Body of pancreas (tissue), 4 donors: ENCODE measurements around the gene ARL8B. TPM values are rescaled to one million over a fixed set of nuclear protein-coding genes. Genes with fewer than 3 reads are reported as not detected.
"Not testable (repeated sequence)": the region's sequence is repeated elsewhere in the genome, so short reads cannot be mapped to it uniquely, and the experiment has no call there.

Experiments used
- ATAC-seq: fragments of 150-250 bp; one replicate; pipeline ENCODE4 v1.9.1; 2016
- DNase-seq, 4 donors: peaks; one replicate each; pipeline ENCODE4 v3.0.0-alpha.2; 2019
- H3K27ac ChIP-seq, 4 donors: fragments of 200-600 bp; sonication (generic); 1 replicate in 3 of 4; 2 replicates in 1 of 4; pipeline versions ENCODE4 v1.5.1 to v1.6.1; 2016 to 2019; ENCODE audit warnings: mild to moderate bottlenecking in 1 of 4, mixed read lengths in 1 of 4, moderate library complexity in 1 of 4
- H3K27me3 ChIP-seq, 2 donors: fragments of 200-600 bp; sonication (generic); one replicate each; pipeline ENCODE4 v1.6.0; 2016; ENCODE audit warnings: mild to moderate bottlenecking in 1 of 2
- H3K36me3 ChIP-seq, 2 donors: fragments of 200-600 bp; sonication (generic); replicated peaks in 1 of 2; 2 replicates each; pipeline ENCODE4 v1.5.1; 2016; ENCODE audit warnings: low read depth in 2 of 2; ENCODE audit not compliant: insufficient read depth in 1 of 2
- H3K4me1 ChIP-seq: fragments of 200-600 bp; sonication (generic); one replicate; pipeline ENCODE4 v1.6.0; 2016
- H3K4me3 ChIP-seq, 2 donors: fragments of 200-600 bp; sonication (generic); 1 replicate in 1 of 2; 2 replicates in 1 of 2; pipeline ENCODE4 v1.5.1; 2016 to 2019
- H3K9me3 ChIP-seq, 3 donors: fragments of 200-600 bp; sonication (generic); 1 replicate in 2 of 3; 2 replicates in 1 of 3; pipeline ENCODE4 v1.5.1; 2016
- CTCF ChIP-seq, 7 experiments: fragments of 450-650 bp in 4 of 7; fragments of 200-600 bp in 3 of 7; sonication (generic) in 3 of 7; IDR thresholded peaks; one replicate each; pipeline ENCODE4 v1.5.1; 2016 to 2019; ENCODE audit warnings: antibody characterized with exemption in 7 of 7
- POLR2A ChIP-seq, 3 donors: fragments of 450-650 bp; IDR thresholded peaks; one replicate each; pipeline ENCODE4 v1.6.1; 2016; ENCODE audit warnings: antibody characterized with exemption in 3 of 3, mild to moderate bottlenecking in 2 of 3
- WGBS, 2 donors: methylation state at CpG; one replicate each; pipeline ENCODE4 v1.1.5; 2017; 5-methylcytosine and 5-hydroxymethylcytosine counted together
- intact Hi-C: fragments of 100-400 bp; cut with DNase I; formaldehyde crosslinking; loops from one replicate; pipeline ENCODE4 v1.15.1; 2023
- total RNA-seq, 2 donors: library from RNA; depleted of rRNA; stranded (reverse); fragments of >200 nt; gene quantifications; one replicate each; pipeline ENCODE4 v1.1.0, GENCODE V29; 2016

ARL8B gene
- total RNA-seq, 2 donors from 2014 or later, result 21.0 to 30.3 TPM

- peaks cover 13% of the 10 kb centered on the region for H3K4me1 ChIP-seq
- WGBS, 2 donors, result 84 to 86% methylated on average over 2 of the region's 2 CpGs
- no peak overlapping the region for H3K27ac ChIP-seq
- H3K4me3 ChIP-seq, result no peak overlapping the region
- no peaks in the 10 kb centered on the region for H3K9me3 ChIP-seq
- no peak for DNase-seq
- ATAC-seq, result no peak
- intact Hi-C loops, result loop anchor here (10.0 kb wide), 2 partner anchors 57 to 467 kb away; partner anchors contain the start of gene ARL8B
- peaks cover 4 to 12% of the 10 kb centered on the region in 2 donors for H3K36me3 ChIP-seq
- no peak for TF ChIP-seq CTCF (IDR thresholded peaks at IDR 0.05)
- TF ChIP-seq POLR2A (IDR thresholded peaks at IDR 0.05), result no peak
- no peaks in the 10 kb centered on the region for H3K27me3 ChIP-seq
Observed at GRCh38 chr3:5181469-5182141, 59.5 kb downstream of the ARL8B start.

- not testable (repeated sequence) for H3K27ac ChIP-seq, H3K9me3 ChIP-seq, H3K4me3 ChIP-seq, DNase-seq, H3K36me3 ChIP-seq, ATAC-seq, H3K27me3 ChIP-seq
- WGBS, 2 donors, result 88 to 97% methylated on average over 12 of the region's 12 CpGs
- intact Hi-C loops, result loop anchor here (10.0 kb wide), 2 partner anchors 59 to 469 kb away; partner anchors contain the start of gene ARL8B
- H3K4me1 ChIP-seq, result peaks cover 13% of the 10 kb centered on the region
Observed at GRCh38 chr3:5183714-5184113, 61.6 kb downstream of the ARL8B start.

GRCh38 chr3:5184499-5184898 is 62.4 kb downstream of the ARL8B start:
- Histone ChIP-seq H3K4me3 (no peak overlapping the region), H3K9me3 (no peaks in the 10 kb centered on the region), H3K36me3 (peaks cover 0 to 6% of the 10 kb centered on the region in 2 donors), H3K4me1 (peaks cover 13% of the 10 kb centered on the region), H3K27ac (no peak overlapping the region), H3K27me3 (no peaks in the 10 kb centered on the region)
- TF ChIP-seq POLR2A (IDR thresholded peaks at IDR 0.05), result no peak
- TF ChIP-seq CTCF (IDR thresholded peaks at IDR 0.05), result no peak
- DNase-seq, result no peak
- ATAC-seq, result no peak
- WGBS, 2 donors, result 45 to 50% methylated on average over 6 of the region's 6 CpGs
- intact Hi-C loops, result loop anchor here (10.0 kb wide), 2 partner anchors 60 to 470 kb away; partner anchors contain the start of gene ARL8B

- no peak for TF ChIP-seq POLR2A (IDR thresholded peaks at IDR 0.05)
- no peak for TF ChIP-seq CTCF (IDR thresholded peaks at IDR 0.05)
- H3K9me3 ChIP-seq, result no peaks in the 10 kb centered on the region
- intact Hi-C loops, result loop anchor here (10.0 kb wide), 2 partner anchors 60 to 470 kb away; partner anchors contain the start of gene ARL8B
- H3K27ac ChIP-seq, result peak overlapping the region in 3 of 4 donors; percentile 19 to 94 (median 79)
- no peaks in the 10 kb centered on the region for H3K27me3 ChIP-seq
- no peak overlapping the region for H3K4me3 ChIP-seq
- no peak for ATAC-seq
- DNase-seq, result no peak
- 35 to 55% methylated on average over 5 of the region's 5 CpGs for WGBS, 2 donors
- peaks cover 18% of the 10 kb centered on the region for H3K4me1 ChIP-seq
- H3K36me3 ChIP-seq, result peaks cover 0 to 6% of the 10 kb centered on the region in 2 donors
Observed at GRCh38 chr3:5185093-5185673, 63.1 kb downstream of the ARL8B start.

GRCh38 chr3:5186089-5186857 is 64.2 kb downstream of the ARL8B start:
- intact Hi-C loops, result loop anchor here (10.0 kb wide), 2 partner anchors 61 to 471 kb away; partner anchors contain the start of gene ARL8B
- Histone ChIP-seq H3K9me3 (no peaks in the 10 kb centered on the region), H3K4me3 (peak overlapping the region; percentile 18 to 23), H3K27me3 (no peaks in the 10 kb centered on the region), H3K27ac (peak overlapping the region; percentile 70 to 99 (median 86)), H3K36me3 (no peaks in the 10 kb centered on the region), H3K4me1 (peaks cover 25% of the 10 kb centered on the region)
- no peak for ATAC-seq
- TF ChIP-seq POLR2A (IDR thresholded peaks at IDR 0.05), result no peak
- no peak for TF ChIP-seq CTCF (IDR thresholded peaks at IDR 0.05)
- DNase-seq, result peak in 2 of 4 donors; percentile 10 to 58
- 28 to 31% methylated on average over 6 of the region's 6 CpGs for WGBS, 2 donors
